T1000 (cell line): ENCODE data around the gene SCCPDH.
"Not testable (repeated sequence)": the region's sequence is repeated elsewhere in the genome, so short reads cannot be mapped to it uniquely, and the experiment has no call there.

Source experiments
- DNase-seq: peaks from one replicate; lab custom pipeline; 2025; ENCODE audit warnings: mixed read lengths; lab: John Stamatoyannopoulos, UW

The SCCPDH gene

DNA sequence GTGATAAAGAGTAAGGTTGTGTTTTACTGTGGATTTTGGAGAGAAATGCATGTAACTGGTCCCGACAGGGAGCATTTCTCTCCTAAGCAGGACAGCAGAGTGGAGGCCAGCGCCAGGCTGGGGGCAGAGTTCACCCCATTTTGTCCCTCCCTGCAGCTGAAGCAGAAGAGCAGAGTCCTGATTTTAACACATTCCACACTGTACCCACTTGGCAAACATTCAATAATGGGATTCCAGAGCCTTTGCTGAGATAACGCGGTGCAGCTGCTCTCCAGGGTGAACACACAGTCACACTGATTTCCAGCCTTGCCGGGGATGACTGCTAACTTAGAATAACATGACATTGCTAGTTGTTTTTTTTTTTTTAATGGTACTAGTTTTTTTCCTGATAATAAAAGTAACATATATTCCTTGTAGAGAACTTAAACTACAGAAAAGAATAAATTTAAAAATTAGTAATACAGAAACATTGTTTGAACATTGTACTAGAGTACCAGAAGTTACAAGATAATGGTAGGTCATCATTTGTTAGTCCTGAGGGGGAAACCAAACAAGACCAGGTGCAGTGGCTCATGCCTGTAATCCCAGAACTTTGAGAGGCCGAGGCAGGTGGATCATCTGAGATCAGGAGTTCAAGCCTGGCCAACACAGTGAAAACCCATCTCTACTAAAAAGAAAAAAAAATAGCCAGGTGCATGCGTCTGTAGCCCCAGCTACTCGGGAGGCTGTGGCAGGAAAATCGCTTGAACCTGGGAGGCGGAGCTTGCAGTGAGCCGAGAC lies 77.2 kb downstream of the SCCPDH start:
- DNase-seq: no peak

DNA sequence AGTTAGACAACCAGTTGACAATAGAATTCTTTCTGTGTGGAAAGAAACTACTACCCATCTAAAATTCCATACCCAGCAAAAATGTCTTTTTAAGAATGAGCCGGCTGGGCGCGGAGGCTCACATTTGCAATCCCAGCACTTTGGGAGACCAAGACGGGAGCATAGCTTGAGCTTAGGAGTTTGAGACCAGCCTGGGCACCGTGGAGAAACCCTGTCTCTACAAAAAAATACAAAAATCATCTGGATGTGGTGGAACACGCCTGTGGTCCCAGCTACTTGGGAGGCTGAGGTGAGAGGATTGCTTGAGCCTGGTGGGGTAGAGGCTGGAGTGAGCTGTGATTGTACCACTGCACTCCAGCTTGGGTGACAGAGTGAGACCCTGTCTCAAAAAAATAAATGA lies 79.2 kb downstream of the SCCPDH start:
- DNase-seq: no peak

DNA sequence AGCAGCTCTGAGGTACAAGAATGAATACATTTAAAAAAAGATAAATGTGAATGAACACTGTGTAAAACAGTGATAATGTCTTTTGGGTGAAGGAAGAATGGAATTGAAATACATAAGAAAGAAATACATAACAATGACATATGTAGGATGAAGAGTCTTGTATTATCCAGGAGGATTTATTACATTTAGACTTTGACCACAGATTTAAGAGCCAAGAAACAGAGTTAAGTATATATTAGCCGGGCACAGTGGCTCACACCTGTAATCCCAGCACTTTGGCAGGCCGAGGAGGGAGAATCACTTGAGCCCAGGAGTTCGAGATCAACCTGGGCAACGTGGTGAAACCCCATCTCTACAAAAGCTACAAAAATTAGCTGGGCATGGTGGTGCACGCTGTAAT lies 79.7 kb downstream of the SCCPDH start:
- DNase-seq: no peak

DNA sequence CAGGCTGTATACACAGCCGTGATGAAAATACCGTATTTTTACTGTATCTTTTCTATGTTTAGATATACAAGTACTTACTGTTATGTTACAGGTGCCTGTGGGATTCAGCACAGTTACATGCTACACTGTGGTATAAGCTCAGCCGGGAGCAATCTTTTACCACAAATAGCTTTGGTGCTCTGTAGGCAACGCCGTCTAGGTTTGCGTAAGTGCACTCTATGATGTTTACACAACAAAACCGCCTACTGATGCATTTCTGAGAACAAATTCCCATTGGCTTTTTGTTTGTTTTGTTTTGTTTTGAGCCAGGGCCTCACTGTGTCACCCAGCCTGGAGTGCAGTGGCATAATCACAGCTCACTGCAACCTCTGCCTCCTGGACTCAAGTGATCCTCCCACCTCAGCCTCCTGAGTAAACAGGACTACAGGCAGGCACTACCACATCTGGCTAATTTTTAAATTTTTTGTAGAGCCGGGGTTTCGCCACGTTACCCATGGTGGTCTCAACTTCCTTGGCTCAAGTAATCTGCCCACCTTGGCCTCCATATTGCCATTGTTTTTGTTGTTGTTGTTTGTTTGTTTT lies 81.0 kb downstream of the SCCPDH start:
- no peak for DNase-seq

DNA sequence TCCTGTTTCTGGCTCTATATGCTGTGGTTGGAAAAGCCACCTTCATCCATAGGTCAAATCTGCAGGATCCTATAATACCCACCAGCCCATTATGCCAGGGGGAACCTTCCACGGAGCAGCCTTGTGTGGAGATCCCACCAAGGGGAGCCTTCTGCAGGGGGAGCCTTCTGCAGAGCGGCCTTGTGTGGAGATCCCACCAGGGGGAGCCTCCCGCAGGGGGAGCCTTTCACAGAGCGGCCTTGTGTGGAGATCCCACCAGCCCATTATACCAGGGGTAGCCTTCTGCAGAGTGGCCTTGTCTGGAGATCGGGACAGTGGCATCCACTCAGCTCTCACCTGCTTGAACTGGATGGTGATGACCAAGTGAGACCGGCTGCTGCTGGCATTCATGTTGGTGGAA lies 85.3 kb downstream of the SCCPDH start:
- DNase-seq: no peak

DNA sequence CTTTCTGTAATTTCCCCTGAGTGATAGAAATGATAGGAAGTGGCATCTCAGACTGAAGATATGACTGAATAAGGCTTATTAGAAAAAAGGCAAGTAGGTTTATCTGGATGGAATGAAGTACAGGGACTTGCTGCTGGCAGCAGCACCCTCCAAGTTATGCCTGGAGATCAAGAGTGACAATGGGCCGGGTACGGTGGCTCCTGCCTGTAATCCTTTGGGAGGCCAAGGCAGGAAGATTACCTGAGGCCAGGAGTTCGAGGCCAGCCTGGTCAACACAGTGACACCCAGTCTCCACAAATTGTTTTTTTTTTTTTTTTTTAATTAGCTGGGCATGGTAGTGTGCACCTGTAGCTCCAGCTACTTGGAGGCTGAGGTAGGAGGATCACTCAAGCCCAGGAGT lies 87.8 kb downstream of the SCCPDH start:
- no peak for DNase-seq

DNA sequence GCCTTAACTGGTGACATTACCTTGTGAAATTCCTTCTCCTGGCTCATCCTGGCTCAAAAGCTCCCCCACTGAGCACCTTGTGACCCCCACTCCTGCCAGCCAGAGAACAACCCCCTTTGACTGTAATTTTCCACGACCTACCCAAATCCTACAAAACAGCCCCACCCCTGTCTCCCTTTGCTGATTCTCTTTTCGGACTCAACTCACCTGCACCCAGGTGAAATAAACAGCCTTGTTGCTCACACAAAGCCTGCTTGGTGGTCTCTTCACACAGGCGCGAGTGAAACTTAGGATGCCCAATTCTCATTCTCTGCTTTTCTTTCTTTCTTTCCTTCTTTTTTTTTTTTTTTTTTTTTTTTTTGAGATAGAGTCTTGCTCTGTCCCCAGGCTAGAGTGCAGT lies 89.1 kb downstream of the SCCPDH start:
- DNase-seq: not testable (repeated sequence)

DNA sequence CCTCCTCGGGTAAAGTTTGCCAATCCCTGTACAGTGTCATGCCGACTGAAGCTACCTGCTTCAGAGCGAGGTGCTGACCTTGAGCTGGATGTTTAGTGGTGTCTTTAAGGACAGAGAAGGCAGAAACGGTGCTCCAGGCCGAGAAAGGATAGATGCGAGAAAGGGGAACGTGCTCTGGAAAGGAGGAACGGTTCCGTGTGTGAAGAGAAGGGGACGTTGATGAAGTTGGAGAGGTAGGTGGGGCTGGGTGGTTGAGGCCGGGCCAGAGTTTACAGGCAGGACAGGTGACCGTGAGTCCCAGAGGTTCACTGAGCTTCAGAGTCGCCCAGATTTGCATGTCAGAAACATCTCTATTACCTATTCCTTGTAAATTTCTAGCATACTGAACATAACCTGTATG lies 90.7 kb downstream of the SCCPDH start:
- no peak for DNase-seq

DNA sequence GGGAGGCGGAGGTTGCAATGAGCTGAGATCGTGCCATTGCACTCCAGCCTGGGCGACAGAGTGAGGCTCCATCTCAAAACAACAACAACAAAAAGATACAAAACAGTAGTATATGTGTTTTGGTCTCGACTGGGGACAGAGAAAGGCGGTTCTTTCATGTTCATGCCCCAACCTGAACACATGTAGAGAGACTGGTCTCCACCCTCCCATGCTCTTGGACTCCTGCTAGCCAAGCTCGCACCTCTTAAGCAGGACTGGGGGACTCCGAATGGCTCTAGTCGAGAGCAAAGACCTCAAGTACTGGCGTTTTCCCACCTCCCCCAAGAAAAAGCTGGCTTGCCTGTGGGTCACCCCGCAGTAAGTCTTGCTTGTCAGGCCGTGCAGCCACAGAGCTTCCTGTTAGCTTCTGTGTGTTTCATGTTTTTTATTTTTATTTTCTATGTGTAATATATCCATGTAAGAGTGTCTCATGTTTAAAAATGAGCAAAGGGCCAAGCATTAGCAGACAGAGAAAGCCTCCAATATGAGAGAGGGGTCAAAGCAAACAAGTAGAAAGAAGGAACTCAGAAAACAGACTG lies 91.6 kb downstream of the SCCPDH start:
- DNase-seq: no peak
